Fibroblast of the conjunctiva (primary cell): ENCODE data around the gene CACNA1A.
A peak's percentile ranks its signal among the peaks of the same experiment; 100 is the strongest.
"Not testable (repeated sequence)": the region's sequence is repeated elsewhere in the genome, so short reads cannot be mapped to it uniquely, and the experiment has no call there.

Experiments used
- DNase-seq: peaks from one replicate; pipeline ENCODE4 v3.0.0-alpha.2; 2010; ENCODE audit warnings: low read depth

The CACNA1A gene

DNA sequence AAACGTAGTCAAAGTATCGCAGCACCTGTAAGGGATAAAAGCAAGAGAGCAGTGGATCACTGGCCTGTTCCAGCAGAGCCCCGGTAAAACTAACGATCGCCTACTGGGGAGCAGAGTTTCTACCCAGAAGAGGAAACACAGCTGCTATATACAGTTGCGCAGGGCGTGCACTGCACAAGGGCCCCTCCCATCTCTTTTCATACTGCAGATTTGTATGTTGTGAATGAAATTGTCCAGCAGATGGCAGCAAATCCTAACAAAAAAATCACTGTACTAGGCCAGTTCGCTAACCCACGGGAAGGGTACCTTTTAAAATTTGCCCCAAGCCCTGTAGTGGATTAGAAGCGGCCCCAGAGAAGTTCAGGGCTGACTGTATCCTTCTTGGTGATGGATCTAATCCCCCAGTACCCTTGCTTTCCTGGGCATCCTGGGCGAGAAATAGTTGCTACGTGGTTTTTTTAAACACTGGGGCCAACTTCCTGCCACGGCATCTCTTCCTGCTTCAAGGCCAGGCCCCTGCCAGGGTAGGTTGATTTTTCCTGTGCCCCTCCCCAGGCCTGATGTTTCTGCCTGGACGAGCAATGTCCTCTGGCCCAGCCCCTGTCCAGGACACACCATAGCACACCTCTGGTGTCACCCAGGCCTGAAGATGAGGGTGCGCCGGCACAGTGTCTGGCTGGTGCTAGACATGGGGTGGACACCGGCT is 229.0 kb downstream of the CACNA1A start:
- DNase-seq, result peak; percentile 42

DNA sequence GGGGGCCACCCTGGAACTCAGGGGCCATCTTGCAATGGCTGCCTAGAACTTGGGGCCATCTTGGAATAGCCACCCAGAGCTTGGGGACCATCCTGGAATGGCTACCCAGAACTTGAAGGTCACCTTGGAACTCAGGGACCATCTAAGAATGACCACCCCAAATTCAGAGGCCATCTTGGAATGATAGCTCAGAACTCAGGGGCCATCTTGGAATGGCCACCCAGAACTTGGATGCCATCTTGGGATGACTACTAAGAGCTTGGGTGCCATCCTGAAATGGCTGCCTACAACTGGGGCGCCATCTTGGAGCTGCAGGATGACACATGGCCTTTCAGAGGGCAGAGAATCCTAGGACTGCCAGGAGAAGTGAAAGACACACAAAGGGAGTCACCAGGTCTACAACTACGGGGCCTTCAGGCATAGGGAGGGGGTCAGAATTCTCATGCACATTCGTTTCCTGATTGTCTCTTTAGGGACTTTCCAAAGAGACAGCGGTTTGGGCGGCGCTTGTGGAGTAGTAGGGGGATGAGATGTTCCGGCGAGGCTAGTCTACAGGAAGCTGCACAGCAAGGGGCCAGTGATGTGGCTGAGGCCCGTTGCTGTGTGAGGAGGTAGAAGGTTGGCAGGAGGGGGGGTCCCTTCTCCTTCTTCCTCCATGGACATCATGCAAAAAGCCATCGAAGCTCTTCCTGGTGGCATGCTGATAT is 231.1 kb downstream of the CACNA1A start:
- DNase-seq, result no peak

DNA sequence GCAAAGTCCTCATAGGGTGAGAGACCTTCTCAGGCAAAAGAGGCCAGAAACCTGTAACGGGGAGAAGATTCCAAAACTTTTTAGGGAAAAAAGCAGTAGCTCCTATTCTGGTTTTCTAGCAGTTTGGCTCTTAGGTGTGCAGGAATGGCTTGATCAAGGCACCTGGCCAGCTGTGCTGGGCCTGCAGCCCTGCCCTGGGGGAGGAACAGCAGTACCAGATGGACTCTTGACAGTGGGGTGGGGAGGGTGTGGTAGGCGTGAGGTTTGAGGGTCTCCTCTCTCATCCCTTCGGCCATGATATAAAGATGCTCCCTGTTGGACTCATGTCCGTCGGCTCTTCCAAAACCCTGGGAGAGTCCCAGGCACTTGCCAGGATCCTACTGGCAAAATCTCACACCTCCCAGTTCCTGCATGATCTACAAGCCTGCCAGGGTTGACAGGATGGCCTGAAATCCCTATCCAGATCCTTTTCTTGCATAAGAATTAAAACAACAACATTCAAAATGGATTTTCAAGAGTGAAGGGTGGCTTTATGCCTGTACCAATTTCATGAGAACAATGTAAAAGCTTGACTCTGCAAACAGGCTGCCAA is 235.7 kb downstream of the CACNA1A start:
- DNase-seq, result no peak

DNA sequence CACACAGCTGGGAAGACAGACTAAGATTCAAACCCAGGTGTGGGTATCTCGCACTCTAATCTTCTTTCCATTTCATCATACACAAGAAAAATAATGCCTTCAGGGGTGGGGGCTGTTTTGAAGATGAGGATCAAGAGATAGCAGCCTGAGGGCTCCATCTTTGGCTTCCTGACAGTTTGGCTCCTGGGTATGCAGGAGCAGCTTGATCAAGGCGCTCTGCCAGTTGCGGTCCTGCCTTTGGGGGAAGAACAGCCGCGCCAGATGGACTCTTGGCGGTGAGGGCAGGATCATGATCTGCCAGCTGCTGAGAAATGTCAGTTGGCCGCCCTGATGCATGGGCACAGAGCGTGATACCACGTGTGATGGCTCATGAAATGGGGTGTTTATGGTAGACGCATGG is 236.9 kb downstream of the CACNA1A start:
- DNase-seq, result no peak

DNA sequence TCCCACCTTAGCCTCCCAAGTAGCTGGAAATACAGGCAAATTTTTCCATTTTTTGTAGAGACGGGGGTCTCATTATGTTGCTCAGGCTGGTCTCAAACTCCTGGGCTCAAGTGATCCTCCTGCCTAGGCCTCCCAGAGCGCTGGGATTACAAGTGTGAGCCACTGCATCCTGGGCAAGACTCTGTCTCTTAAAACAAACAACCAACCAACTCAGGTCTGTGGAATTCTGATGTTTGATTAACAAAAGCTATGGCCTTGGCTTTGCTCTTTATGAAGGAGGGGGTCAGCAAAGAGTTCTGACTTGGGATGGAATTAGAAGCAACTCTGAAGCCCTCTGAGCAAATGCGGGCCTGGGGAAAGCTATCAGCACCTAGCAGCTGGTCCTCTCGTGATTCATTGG is 238.4 kb downstream of the CACNA1A start:
- DNase-seq, result no peak

DNA sequence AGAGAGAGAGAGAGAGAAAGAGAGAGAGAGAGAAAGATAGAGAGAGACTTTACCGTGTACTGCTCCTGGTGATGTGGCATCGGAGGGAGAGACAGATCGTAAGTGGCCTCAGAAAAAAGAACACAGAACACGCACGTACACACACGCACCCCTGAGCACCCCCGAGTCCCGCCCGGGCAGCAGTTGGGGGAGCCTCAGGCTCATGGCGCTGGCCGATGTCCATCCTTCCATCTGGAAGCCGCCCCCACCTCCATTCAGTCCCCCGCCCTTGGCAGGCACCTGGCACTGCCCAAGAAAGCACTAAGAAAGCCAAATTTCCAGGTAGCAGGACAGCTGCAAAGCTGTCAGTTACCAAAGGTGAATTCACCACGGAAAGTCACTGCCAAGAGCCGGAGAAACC is 239.1 kb downstream of the CACNA1A start:
- no peak for DNase-seq

DNA sequence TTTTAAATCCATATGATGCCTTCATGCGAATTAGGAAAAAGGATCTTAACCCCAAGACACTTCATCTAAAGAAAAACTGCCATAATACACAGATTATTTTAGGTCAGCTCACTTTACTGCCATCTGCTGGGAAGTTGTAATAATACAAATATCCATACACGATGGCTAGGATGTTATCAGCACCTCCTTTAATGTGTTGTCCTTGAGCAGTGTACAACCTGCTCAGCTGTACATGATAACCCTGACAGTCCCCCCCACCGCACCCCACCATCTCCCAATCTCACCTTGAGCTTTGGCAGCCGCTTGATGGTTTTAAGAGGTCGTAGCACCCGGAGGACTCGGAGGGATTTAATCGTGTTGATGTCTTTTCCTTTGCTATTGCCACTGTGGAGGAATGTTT is 243.8 kb downstream of the CACNA1A start:
- DNase-seq, result peak; percentile 38

DNA sequence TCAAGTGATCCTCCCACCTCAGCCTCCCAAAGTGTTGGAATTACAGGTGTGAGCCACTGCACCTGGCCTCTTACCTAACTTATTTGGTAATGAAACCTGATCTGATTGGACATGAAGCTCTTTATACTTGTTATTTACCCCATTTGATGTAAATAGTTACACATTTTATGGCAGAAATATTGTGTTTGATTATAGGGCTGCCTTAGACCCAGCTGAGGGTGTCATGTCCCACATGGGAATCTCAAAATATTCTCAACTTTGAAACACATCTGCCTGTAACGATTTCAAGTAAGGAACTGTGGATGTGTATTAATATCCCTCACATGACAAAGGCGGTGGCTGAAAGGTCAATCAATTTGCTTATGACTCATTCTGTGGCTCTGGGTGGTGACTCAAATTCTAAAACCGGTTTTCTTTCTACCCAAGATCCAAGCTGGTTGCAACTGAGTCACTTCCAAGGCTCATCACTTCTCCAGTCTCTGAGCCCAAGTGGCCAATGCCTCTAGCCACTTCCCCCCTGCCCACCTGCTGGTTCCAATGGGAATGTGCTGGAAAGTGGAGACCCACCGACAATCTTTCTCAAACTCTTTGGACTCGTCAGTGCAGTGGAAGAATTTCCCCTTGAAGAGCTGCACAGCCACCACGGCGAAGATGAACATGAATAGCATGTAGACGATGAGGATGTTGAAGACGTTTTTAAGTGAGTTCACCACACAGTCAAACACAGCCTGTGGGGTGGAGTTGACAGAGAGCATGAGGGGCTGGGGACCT is 245.2 kb downstream of the CACNA1A start:
- peak; percentile 39 for DNase-seq

DNA sequence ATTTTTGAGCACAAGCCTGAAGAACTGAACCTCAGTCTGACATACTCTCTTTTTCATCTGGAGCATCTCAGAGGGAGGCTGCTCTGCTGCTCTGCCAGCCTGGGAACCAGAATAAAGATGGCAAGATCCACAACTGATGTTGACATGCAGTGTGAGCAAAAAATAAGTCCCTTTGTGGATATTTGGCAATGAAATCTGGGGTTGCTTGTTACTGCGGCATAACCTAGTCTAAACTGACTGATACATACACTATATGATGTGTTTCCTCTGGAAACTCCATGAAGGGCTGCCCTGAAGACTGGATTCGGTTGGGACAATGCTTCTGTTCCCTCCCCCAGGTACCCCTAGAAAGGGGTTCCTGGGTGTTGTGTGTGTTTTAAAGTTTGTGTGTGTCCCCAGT is 249.4 kb downstream of the CACNA1A start:
- no peak for DNase-seq

DNA sequence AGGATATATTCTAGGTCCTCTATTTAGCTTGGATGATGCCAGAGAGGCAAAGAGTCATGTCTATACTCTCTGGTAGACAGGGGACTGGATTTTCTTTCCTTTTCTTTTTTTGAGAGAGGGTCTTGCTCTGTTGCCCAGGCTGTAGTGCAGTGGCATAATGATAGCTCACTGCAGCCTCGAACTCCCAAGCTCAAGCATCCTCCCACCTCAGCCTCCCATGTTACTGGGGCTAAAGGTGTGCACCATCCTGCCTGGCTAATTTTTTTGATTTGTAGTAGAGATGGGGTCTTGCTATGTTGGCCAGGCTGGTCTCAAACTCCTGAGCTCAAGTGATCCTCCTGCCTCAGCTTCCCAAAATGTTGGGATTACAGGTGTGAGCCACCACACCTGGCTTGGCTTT is 249.9 kb downstream of the CACNA1A start:
- not testable (repeated sequence) for DNase-seq

DNA sequence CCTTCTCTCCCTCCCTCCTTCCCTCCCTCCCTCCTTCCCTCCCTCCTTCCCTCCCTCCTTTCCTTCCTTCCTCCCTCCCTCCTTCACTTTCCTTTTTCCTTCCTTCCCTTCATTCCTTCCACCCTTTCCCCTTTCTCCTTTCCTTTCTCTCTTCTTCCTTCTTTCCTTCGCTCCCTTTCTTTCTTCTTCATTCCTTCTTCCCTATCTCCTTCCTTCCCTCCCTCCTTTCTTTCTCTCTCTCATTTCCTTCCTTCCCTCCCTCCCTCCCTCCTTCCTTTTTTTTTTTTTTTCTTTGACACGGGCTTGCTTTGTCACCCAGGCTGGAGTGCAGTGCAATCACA is 250.6 kb downstream of the CACNA1A start:
- no peak for DNase-seq

DNA sequence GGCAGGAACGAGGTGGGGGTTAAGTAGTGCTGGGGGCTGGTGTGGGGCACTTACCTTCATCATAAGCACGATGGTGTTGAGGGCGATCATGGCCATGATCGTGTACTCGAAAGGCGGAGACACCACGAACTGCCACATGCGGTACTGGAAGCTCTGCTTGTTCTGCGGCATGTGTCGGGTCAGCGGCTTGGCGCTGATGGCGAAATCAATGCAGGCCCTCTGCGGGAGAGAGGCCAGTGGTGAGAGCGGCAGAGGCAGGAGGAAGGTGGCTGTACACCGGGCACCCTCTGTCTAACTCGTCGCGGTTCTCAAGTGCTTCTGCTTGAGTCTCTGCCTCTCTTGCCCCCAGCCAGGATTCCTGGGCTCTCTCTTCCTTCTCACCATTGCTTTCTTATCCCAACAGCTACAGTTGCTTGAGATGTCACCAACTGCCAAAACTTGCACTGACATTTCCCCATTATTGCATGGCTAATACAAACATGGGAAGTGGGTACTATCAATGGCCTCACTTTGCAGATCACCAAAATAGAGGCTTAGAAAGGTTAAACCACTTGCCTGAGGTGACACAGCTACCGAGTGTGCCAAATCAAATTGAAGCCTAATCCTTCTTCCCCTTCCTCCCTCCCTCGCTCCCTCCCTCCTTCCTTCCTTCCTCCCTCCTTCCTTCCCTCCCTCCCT is 251.1 kb downstream of the CACNA1A start:
- DNase-seq, result no peak

DNA sequence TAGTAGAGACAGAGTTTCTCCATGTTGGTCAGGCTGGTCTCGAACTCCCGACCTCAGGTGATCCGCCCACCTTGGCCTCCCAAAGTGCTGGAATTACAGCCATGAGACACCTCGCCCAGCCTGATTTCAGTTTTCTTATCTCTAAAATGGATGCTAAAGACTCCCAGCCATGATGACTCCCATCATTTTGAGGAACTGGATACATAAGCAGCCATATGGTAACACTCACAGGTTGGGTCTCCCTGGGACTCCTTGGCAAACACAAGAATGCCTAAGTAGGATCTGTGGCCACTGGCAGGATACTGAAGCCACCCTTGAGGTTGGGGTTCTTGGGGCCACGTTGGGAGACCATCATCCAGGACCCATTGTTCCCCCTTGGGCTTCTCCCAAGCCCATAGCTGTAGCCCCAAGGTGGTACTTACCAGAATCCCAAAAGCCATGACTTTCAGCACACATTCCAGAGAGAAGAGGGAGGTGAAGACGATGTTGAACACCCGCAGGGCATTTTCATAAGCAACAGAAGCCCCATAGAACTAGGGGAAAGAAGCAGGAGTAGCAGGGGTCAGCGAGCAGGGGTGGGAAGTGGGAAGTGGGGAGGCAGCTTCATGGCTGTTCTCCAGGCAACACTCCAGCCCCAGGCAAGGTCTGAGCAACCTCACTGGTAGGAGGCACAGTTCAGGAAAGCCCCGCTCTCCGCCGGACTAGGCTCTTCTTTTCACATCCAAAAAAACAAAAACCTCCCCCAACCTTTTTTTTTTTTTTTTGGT is 253.5 kb downstream of the CACNA1A start:
- DNase-seq, result no peak

DNA sequence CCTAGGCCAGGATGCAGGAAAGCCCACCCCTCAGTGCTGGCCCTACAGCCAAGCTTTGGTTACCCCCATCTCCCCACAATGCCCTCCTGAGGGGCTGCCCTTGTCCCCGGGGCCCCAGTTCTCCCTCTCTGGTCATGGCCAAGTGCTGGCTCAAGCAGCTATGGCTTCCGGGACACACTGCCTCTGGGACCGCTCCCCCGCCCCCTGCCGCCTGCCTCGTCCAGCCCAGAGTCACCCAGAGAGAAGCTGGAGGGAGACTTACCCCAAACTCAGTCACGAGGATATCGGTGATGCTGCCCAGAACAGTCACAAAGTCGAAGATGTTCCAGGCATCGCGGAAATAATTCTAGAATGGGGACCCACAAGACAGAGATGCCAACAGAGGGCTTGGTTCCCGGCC is 261.4 kb downstream of the CACNA1A start:
- DNase-seq, result no peak

DNA sequence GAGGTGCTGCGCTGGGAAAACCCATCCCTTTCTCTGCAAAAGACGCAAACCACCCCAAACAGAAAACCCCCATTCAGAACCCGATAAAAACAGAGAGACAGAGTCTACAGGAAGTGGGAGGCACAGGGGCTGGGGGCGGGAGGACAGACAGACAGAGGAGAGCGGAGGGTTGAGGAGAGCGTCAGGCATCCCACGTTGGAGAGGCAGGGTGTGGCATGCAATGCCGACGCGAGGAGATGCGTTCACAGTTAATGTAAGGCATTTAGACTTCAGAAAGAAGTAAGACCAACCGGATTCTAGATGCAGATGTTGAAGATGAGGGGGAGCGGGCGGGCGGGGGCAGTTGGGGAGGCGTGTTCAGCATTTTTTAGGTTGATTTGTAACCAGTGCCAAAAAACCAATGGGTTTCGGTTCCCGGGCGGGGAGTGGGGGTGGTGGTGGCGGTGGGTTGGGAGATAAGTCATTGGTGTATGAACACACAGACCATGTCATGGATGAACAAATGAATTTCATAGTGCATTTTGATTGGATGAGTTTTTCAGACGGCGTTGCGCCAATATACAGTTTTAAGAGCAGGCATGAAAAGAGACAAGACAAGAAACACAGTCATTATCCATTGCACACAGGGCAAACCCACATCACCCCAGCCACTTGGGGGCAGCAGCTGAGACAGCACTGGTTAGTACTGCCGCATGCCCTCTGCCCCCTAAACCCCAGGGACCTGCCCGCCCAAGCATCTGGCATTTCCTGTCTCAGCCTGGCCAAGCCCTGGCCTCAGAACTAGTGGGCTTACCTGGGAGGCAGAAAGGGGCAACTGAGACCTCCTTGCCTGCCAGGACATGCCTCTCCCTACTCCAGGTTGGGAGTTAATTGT is 264.8 kb downstream of the CACNA1A start:
- DNase-seq, result no peak

DNA sequence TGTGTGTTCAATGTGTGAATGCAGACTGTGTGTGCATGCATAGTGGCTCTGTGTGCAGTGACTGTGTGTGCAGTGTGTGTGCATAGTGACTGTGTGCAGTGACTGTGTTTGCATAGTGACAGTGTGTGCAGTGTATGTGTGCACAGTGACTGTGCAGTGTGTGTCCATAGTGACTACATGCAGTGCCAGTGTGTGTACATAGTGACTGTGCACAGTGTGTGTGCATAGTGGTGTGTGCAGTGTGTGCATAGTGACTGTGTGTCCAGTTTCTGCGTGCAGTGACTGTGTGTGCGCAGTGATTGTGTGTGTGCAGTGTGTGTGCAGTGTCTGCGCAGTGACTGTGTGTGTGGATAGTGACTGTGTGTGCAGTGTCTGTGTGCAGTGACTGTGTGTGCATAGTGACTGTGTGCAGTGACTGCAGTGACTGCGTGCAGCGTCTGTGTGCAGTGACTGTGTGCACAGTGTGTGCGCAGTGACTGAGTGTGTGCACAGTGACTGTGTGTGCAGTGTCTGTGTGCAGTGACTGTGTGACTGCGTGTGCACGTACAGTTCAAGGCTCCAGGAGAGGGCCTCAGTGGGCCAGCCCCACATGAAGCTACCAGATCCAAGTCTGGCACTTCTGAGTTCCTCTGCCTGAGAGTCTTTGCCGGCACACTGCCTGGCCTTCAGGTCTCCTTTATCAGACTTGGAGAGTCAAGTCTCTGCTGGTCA is 265.8 kb downstream of the CACNA1A start:
- DNase-seq, result no peak

DNA sequence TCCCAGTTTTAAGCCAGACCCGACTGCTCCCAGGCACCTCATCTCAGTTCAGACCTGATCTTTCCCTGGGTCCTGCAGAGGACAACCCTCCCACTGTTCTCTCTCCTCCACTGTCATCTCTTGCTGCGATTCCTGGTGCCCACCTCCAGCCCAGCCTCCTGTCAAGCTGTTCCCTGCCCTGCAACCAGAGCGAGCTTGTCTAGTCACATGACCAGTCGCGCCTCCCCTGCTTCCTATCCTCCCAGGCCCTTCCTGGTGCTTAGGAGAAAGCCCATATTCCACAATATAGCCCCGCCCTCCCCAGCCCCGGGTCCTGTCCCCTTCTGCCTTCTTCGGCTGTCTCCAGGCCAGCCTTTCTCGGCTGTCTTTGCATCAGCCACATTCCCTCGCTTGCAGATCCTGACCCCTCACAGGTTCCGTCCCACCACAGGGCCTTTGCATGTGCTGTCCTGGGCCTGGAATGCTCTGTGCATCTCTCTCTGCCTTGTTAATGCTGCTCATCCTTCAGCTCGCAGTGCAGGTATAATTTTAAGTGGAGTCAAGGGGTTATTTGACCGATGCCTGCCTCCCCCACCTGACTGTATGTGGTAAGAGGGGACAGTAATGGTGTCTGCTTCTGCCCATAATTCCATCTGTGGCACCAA is 267.3 kb downstream of the CACNA1A start:
- no peak for DNase-seq

DNA sequence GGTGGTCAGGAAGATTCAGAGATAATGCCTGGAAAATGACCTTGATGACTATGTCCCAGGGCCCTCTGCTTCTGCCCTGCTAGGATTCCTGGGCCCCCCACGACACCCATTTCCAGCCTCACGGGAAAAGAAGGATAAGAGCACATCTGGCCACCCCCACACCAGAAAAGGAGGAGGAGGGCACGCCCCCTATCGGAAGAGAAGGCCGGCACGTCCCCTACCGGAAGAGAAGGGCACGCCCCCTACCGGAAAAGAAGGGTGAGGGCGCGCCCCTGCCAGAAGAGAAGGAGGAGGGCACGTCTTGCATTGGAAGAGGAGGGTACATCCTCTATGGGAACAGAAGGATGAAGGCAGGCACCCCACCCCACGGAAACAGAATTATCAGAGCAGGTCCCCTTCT is 271.8 kb downstream of the CACNA1A start:
- DNase-seq, result no peak

DNA sequence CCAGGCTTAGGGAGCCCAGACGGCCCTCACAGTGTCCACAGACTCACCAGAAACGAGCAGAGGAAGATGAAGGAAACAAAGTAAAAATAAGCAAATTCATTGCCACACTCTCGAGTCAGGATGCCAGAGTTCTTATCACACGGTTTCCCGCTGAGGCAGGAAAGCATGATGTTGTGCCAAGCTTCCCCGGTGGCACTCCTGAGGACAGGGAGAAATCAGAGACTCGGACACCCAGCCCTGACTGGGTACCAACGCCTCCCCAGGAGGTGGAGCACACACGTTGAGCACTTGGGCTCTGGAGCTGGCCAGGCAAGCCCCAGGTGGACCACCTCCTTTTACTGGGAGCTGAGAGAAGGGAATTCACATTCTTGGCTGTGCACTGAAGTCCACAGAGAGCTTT is 274.6 kb downstream of the CACNA1A start:
- no peak for DNase-seq
